HCT116 (cell line): ENCODE measurements around the gene KCNQ1OT1. TPM values are rescaled to one million over a fixed set of nuclear protein-coding genes. Genes with fewer than 3 reads are reported as not detected.

Experiments
- ATAC-seq: fragments of 200-7000 bp; cut with Tn5 transposase; 2 replicates; pipeline ENCODE4 v1.9.1; 2020; ENCODE audit warnings: mild to moderate bottlenecking, moderate library complexity
- BruUV-seq: library from RNA; stranded (reverse); fragments of 400-500 nt; replicated peaks from 2 replicates; lab custom pipeline; 2021; lab: Mats Ljungman, UMichigan
- CTCF ChIA-PET: fragments of 300-600 bp; sonication (Branson Sonifier 250); formaldehyde crosslinking; loops from one replicate; lab custom pipeline; 2021; ENCODE audit warnings: antibody characterized with exemption; lab: Charles Lee
- POLR2A ChIA-PET: fragments of 300-600, 350-600 bp; sonication (Branson Sonifier 250); formaldehyde crosslinking; loops from one replicate; lab custom pipeline; 2021; ENCODE audit warnings: antibody characterized with exemption; lab: Charles Lee
- RAD21 ChIA-PET, 2 experiments: fragments of 300-600 bp; sonication (Branson Sonifier 250); formaldehyde crosslinking; loops; one replicate each; lab custom pipeline; 2023; ENCODE audit warnings: low total read pairs in 2 of 2; ENCODE audit not compliant: uncharacterized antibody in 2 of 2, unreplicated experiment in 2 of 2, low non-redundant PET in 1 of 2; lab: Charles Lee
- DNase-seq: peaks from one replicate; pipeline ENCODE4 v3.0.0-alpha.2; 2010; ENCODE audit warnings: low read depth, low spot score
- H2AFZ ChIP-seq: fragments of 200-600 bp; shearing (Covaris generic), sonication (generic); 2 replicates; pipeline ENCODE4 v1.6.1; 2017; ENCODE audit warnings: low read depth, mixed run types, mixed read lengths, antibody characterized with exemption, low read length; ENCODE audit not compliant: poor library complexity, severe bottlenecking
- H3K27ac ChIP-seq: 2 replicates; pipeline ENCODE4 v1.5.1; 2012; ENCODE audit warnings: low read depth, low read length
- H3K27me3 ChIP-seq: fragments of 200-600 bp; sonication (generic); 2 replicates; pipeline ENCODE4 v1.6.1; 2016; ENCODE audit warnings: mixed run types, low read length, mixed read lengths; ENCODE audit not compliant: insufficient read depth
- H3K36me3 ChIP-seq, 2 experiments: fragments of 200-500 bp in 1 of 2; fragments of 200-600 bp in 1 of 2; sonication (Bioruptor generic) in 1 of 2; sonication (generic) in 1 of 2; 2 replicates each; pipeline versions ENCODE4 v1.5.1 to v1.6.1; 2014 to 2016; ENCODE audit warnings: low read length in 2 of 2, inconsistent platforms in 1 of 2, mixed read lengths in 1 of 2, mixed run types in 1 of 2; ENCODE audit not compliant: insufficient read depth in 2 of 2, control insufficient read depth in 1 of 2
- H3K4me1 ChIP-seq, 2 experiments: fragments of 200-600 bp in 1 of 2; sonication (generic) in 1 of 2; 2 replicates each; pipeline versions ENCODE4 v1.5.1 to v1.6.1; 2012 to 2017; ENCODE audit warnings: low read length in 2 of 2, inconsistent platforms in 1 of 2, mild to moderate bottlenecking in 1 of 2, mixed read lengths in 1 of 2, mixed run types in 1 of 2, moderate library complexity in 1 of 2; ENCODE audit not compliant: insufficient read depth in 2 of 2, control insufficient read depth in 1 of 2
- H3K4me2 ChIP-seq: fragments of 200-600 bp; sonication (generic); 2 replicates; pipeline ENCODE4 v1.6.1; 2017; ENCODE audit warnings: mixed run types, low read length, mixed read lengths
- H3K4me3 ChIP-seq, 2 experiments: fragments of 200-600 bp in 1 of 2; sonication (generic) in 1 of 2; replicated peaks in 1 of 2; 2 replicates each; pipeline ENCODE4 v1.5.1; 2011 to 2016; ENCODE audit warnings: low read length in 2 of 2, control low read depth in 1 of 2, low read depth in 1 of 2, mild to moderate bottlenecking in 1 of 2, mixed read lengths in 1 of 2, mixed run types in 1 of 2
- H3K79me2 ChIP-seq: fragments of 200-600 bp; sonication (generic); 2 replicates; pipeline ENCODE4 v1.6.1; 2017; ENCODE audit warnings: mild to moderate bottlenecking, mixed run types, low read length, moderate library complexity, mixed read lengths; ENCODE audit not compliant: insufficient read depth
- H3K9ac ChIP-seq: fragments of 200-600 bp; sonication (generic); 2 replicates; pipeline ENCODE4 v1.6.1; 2016; ENCODE audit warnings: low read length, mixed read lengths
- H3K9me2 ChIP-seq: fragments of 200-600 bp; sonication (generic), shearing (Covaris generic); 2 replicates; pipeline ENCODE4 v1.6.1; 2017; ENCODE audit warnings: mixed run types, mild to moderate bottlenecking, moderate library complexity; ENCODE audit not compliant: insufficient read depth
- H3K9me3 ChIP-seq, 2 experiments: fragments of 200-500 bp in 1 of 2; fragments of 200-600 bp in 1 of 2; sonication (Bioruptor generic) in 1 of 2; sonication (generic) in 1 of 2; 2 replicates each; pipeline ENCODE4 v1.6.1; 2014 to 2017; ENCODE audit warnings: low read length in 2 of 2, mixed read lengths in 2 of 2, inconsistent platforms in 1 of 2, low read depth in 1 of 2, mild to moderate bottlenecking in 1 of 2, mixed run types in 1 of 2, moderate library complexity in 1 of 2; ENCODE audit not compliant: control insufficient read depth in 1 of 2, insufficient read depth in 1 of 2
- H4K20me1 ChIP-seq: fragments of 200-600 bp; sonication (generic), shearing (Covaris generic); 2 replicates; pipeline ENCODE4 v1.6.1; 2017; ENCODE audit warnings: mixed run types, mild to moderate bottlenecking, moderate library complexity; ENCODE audit not compliant: insufficient read depth
- EGR1 ChIP-seq: IDR thresholded peaks from 2 replicates; pipeline ENCODE4 v1.6.1; 2012; ENCODE audit warnings: low read depth
- ELF1 ChIP-seq: IDR thresholded peaks from 2 replicates; pipeline ENCODE4 v1.6.1; 2012; ENCODE audit warnings: low read depth, borderline replicate concordance
- EZH2 ChIP-seq: fragments of 200-600 bp; sonication (generic); IDR thresholded peaks from 2 replicates; pipeline ENCODE4 v1.6.1; 2017; ENCODE audit warnings: antibody characterized with exemption, mixed run types
- EZH2phosphoT487 ChIP-seq: fragments of 200-600 bp; IDR thresholded peaks from 2 replicates; pipeline ENCODE4 v1.6.1; 2018; ENCODE audit warnings: antibody characterized with exemption, borderline replicate concordance
- FOSL1 ChIP-seq: IDR thresholded peaks from 2 replicates; pipeline ENCODE4 v1.6.1; 2012; ENCODE audit warnings: low read depth
- POLR2A ChIP-seq: IDR thresholded peaks from 2 replicates; pipeline ENCODE4 v1.7.0; 2011; ENCODE audit warnings: borderline replicate concordance; ENCODE audit not compliant: insufficient read depth, insufficient read length; ENCODE audit errors: extremely low read depth
- SIN3A ChIP-seq: IDR thresholded peaks from 2 replicates; pipeline ENCODE4 v1.6.1; 2012; ENCODE audit warnings: low read depth
- SP1 ChIP-seq: IDR thresholded peaks from 2 replicates; pipeline ENCODE4 v1.6.1; 2012; ENCODE audit warnings: low read depth
- SRF ChIP-seq: IDR thresholded peaks from 2 replicates; pipeline ENCODE4 v1.6.1; 2012; ENCODE audit warnings: low read depth
- YY1 ChIP-seq: IDR thresholded peaks from 2 replicates; pipeline ENCODE4 v1.6.1; 2011; ENCODE audit warnings: low read length, low read depth, moderate library complexity, mild to moderate bottlenecking; ENCODE audit not compliant: insufficient replicate concordance; ENCODE audit errors: extremely low read depth
- ZNF274 ChIP-seq: fragments of 200-500 bp; sonication (Bioruptor generic); IDR thresholded peaks from 2 replicates; pipeline ENCODE4 v1.6.1; 2014; ENCODE audit warnings: mild to moderate bottlenecking, low read depth, low read length, inconsistent platforms
- intact Hi-C: fragments of 100-400 bp; cut with micrococcal nuclease; formaldehyde crosslinking; loops from 2 replicates; pipeline ENCODE4 v1.10.0; 2022
- total RNA-seq: library from RNA; stranded (reverse); gene quantifications from one replicate; pipeline ENCODE4 v1.2.1, GENCODE V29; 2021; ENCODE audit not compliant: unreplicated experiment
- TF ChIP-seq, protein P1 (sequence below): IDR thresholded peaks from 2 replicates; pipeline ENCODE4 v1.6.1; 2012
- TF ChIP-seq, protein P2 (sequence below): IDR thresholded peaks from 2 replicates; pipeline ENCODE4 v1.6.1; 2011; ENCODE audit warnings: mild to moderate bottlenecking, low read length, moderate library complexity; ENCODE audit not compliant: insufficient replicate concordance; ENCODE audit errors: extremely low read depth
- TF ChIP-seq, protein P3 (sequence below): IDR thresholded peaks from 2 replicates; pipeline ENCODE4 v1.6.1; 2012
- TF ChIP-seq, protein P4 (sequence below), 3 experiments: fragments of 200-600 bp in 1 of 3; sonication (generic) in 1 of 3; IDR thresholded peaks in 2 of 3; conservative IDR thresholded peaks in 1 of 3; 2 replicates each; pipeline ENCODE4 v1.5.1; 2012 to 2017; ENCODE audit warnings: low read depth in 2 of 3, low read length in 2 of 3, antibody characterized with exemption in 1 of 3, borderline replicate concordance in 1 of 3, control low read depth in 1 of 3, mild to moderate bottlenecking in 1 of 3, mixed read lengths in 1 of 3, mixed run types in 1 of 3, moderate library complexity in 1 of 3; ENCODE audit not compliant: insufficient read depth in 1 of 3

KCNQ1OT1 gene
- total RNA-seq, 1 experiment from 2014 or later, result 1.1 TPM

DNA sequence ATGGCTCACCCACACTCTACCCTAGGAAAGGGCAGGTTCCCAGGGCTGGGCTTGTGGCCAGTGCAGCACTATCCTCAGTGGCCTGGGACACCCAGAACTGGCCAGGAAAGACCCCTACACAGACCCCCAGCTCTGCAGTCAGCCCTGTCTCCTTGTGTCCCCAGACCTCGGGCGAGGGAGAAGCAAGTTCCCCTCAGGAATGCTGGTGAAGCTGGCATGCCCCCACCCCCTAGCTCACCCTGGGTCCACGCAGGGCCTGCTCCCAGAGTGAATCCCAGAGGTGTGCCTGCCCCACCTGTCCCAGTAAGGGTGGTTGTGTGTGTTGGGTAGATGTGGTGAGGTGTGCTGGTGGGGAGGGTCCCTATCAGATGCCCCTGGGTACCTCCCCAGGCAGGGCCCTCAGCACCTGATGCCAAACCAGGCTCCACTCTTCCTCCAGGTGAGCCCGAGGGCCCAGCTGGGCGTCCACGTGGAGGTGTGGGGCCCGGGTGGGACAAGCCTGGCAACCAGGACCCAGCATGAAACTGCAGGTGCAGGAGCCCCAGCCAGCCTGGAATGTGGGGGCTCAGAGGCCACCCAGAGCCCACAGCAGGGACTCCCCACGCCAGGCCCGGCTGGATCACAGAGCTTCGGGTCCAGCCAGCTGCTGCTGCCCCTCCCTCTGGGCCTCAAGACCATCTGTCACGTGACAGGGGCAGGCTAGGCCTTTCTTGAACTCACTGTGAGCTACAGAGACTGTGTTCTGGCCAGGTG lies 48.4 kb upstream of the KCNQ1OT1 start:
- POLR2A ChIA-PET, result no interaction called here
- CTCF ChIA-PET, result no interaction called here
- Histone ChIP-seq H3K27me3 (no peaks in the 10 kb centered on the region), H4K20me1 (no peaks in the 10 kb centered on the region), H3K27ac (no peak overlapping the region), H3K36me3 (no peaks in the 10 kb centered on the region), H2AFZ (no peak overlapping the region), H3K9ac (no peak overlapping the region), H3K9me2 (no peaks in the 10 kb centered on the region), H3K4me1 (peaks cover 9 to 14% of the 10 kb centered on the region in 2 experiments), H3K79me2 (no peaks in the 10 kb centered on the region), H3K4me2 (no peak overlapping the region), H3K4me3 (no peak overlapping the region), H3K9me3 (no peaks in the 10 kb centered on the region)
- BruUV-seq, result no TSS peak
- intact Hi-C loops, result no loop called here
- ATAC-seq (no peak), DNase-seq (no peak)
- no peak for TF ChIP-seq SP1
- TF ChIP-seq, protein P1, sequence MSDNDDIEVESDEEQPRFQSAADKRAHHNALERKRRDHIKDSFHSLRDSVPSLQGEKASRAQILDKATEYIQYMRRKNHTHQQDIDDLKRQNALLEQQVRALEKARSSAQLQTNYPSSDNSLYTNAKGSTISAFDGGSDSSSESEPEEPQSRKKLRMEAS, result no peak
- no peak for TF ChIP-seq SRF
- no peak for TF ChIP-seq ZNF274
- no peak for TF ChIP-seq EZH2phosphoT487
- TF ChIP-seq EZH2, result no peak
- TF ChIP-seq YY1, result no peak
- TF ChIP-seq, protein P2, sequence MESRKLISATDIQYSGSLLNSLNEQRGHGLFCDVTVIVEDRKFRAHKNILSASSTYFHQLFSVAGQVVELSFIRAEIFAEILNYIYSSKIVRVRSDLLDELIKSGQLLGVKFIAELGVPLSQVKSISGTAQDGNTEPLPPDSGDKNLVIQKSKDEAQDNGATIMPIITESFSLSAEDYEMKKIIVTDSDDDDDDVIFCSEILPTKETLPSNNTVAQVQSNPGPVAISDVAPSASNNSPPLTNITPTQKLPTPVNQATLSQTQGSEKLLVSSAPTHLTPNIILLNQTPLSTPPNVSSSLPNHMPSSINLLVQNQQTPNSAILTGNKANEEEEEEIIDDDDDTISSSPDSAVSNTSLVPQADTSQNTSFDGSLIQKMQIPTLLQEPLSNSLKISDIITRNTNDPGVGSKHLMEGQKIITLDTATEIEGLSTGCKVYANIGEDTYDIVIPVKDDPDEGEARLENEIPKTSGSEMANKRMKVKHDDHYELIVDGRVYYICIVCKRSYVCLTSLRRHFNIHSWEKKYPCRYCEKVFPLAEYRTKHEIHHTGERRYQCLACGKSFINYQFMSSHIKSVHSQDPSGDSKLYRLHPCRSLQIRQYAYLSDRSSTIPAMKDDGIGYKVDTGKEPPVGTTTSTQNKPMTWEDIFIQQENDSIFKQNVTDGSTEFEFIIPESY, result no peak
- TF ChIP-seq POLR2A, result no peak
- TF ChIP-seq, protein P3, sequence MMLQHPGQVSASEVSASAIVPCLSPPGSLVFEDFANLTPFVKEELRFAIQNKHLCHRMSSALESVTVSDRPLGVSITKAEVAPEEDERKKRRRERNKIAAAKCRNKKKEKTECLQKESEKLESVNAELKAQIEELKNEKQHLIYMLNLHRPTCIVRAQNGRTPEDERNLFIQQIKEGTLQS, result no peak
- TF ChIP-seq, protein P4, sequence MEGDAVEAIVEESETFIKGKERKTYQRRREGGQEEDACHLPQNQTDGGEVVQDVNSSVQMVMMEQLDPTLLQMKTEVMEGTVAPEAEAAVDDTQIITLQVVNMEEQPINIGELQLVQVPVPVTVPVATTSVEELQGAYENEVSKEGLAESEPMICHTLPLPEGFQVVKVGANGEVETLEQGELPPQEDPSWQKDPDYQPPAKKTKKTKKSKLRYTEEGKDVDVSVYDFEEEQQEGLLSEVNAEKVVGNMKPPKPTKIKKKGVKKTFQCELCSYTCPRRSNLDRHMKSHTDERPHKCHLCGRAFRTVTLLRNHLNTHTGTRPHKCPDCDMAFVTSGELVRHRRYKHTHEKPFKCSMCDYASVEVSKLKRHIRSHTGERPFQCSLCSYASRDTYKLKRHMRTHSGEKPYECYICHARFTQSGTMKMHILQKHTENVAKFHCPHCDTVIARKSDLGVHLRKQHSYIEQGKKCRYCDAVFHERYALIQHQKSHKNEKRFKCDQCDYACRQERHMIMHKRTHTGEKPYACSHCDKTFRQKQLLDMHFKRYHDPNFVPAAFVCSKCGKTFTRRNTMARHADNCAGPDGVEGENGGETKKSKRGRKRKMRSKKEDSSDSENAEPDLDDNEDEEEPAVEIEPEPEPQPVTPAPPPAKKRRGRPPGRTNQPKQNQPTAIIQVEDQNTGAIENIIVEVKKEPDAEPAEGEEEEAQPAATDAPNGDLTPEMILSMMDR (IDR thresholded peaks at IDR 0.05 in 2 of 3, conservative IDR thresholded peaks at IDR 0.05 in 1 of 3; ENCODE audit: borderline replicate concordance in 1 of 3, insufficient read depth in 1 of 3, low read depth in 2 of 3, low read length in 2 of 3), result no peak
- no peak for TF ChIP-seq ELF1
- TF ChIP-seq SIN3A, result no peak
- TF ChIP-seq FOSL1, result no peak
- no peak for TF ChIP-seq EGR1
- RAD21 ChIA-PET, result no interaction called here
